Activated CD4-positive, alpha-beta T cell treated with anti-CD3 and anti-CD28 coated beads, Interleukin-2, Interleukin-4, amounts not matched to agents 100 ng/mL and 50 ng/mL, durations not matched to agents 16 hours and 8 hours (primary cell): Measurements from ENCODE around the gene AP2A2.
"Not testable (repeated sequence)": the region's sequence is repeated elsewhere in the genome, so short reads cannot be mapped to it uniquely, and the experiment has no call there.

Source experiments
- DNase-seq: peaks from one replicate; pipeline ENCODE4 v3.0.0-alpha.2; 2020; ENCODE audit warnings: low spot score

AP2A2 gene

DNA sequence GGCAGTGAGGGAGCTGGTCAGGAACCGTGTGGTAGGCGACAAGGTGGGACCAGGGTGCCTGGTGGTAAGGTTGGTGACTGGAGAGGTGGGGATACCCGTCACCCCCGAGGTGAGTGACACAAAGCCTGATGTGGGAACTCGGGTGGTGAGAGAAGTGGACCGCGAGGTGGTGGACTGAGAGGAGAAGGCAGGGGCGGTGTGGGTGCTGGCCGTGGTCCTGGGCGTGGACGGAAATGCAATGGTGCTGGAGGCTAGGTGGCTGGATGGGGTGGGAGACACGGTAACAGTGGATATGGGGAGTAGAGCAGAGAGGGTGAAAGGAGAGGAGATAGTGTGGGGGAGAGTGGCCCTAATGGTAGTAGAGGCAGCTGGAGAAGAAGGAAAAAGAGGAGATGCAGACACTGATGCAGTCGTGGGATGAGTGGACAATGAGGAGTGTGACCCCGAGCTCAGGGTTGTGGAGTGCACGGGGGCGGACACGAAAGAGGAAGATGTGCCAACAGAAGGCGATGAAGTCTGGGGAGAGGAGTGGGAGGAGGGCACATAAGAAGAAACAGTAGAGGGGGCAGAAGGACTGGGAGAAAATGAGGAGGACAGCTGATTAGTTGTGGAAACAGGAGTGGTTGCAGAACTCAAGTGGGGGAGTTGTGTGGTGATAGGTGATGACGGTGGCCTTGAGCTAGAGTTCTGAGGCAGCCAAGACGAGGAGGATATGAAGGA, 90.3 kb downstream of the AP2A2 start:
- DNase-seq: no peak

DNA sequence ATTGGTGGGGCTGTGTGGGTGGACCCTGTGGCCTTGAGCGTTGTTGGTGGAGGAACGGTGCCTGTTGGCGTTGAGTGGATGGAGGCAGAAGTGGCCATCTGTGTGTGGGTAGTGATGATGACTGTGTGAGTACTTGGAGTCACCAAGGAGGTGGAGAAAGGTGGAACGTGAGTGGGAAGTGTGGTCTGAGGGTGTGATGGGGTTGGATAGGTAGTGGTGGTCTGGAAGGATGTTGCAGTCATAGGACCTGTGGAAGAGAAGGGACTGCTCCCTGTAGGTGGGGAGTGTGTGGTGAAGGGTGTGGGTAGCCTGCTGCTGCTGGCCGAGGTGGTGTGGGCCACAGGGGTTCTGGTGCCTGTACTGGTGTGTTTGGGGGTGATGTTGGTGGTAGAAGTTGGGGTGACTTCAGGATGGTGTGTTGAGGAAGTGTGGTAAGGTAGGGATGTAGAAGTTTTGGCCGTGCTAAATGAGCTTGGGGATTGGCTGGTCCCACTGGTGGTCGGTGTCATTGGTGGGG, 91.0 kb downstream of the AP2A2 start:
- not testable (repeated sequence) for DNase-seq

DNA sequence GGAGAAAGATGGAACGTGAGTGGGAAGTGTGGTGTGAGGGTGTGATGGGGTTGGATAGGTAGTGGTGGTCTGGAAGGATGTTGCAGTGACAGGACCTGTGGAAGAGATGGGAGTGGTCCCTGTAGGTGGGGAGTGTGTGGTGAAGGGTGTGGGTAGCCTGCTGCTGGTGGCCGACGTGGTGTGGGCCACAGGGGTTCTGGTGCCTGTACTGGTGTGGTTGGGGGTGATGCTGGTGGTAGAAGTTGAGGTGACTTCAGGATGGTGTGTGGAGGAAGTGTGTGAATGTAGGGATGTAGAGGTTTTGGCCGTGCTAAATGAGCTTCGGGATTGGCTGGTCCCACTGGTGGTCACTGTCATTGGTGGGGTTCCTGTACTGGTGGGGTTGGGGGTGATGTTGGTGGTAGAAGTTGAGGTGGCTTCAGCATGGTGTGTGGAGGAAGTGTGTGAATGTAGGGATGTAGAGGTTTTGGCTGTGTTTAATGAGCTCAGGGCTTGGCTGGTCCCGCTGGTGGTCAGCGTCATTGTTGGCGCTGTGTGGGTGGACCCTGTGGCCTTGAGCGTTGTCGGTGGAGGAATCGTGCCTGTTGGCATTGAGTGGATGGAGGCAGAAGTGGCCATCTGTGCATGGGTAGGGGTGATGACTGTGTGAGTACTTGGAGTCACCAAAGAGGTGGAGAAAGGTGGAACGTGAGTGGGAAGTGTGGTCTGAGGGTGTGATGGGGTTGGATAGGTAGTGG, 91.8 kb downstream of the AP2A2 start:
- DNase-seq: no peak

DNA sequence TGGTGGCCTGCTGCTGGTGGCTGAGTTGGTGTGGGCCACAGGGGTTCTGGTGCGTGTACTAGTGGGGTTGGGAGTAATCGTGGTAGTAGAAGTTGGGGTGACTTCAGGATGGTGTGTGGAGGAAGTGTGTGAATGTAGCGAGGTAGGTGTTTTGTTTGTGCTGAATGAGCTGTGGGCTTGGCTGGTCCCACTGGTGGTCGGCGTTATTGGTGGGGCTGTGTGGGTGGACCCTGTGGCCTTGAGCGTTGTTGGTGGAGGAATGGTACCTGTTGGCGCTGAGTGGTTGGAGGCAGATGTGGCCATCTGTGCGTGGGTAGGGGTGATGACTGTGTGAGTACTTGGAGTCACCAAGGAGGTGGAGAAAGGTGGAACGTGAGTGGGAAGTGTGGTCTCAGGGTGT, 92.4 kb downstream of the AP2A2 start:
- DNase-seq: no peak

DNA sequence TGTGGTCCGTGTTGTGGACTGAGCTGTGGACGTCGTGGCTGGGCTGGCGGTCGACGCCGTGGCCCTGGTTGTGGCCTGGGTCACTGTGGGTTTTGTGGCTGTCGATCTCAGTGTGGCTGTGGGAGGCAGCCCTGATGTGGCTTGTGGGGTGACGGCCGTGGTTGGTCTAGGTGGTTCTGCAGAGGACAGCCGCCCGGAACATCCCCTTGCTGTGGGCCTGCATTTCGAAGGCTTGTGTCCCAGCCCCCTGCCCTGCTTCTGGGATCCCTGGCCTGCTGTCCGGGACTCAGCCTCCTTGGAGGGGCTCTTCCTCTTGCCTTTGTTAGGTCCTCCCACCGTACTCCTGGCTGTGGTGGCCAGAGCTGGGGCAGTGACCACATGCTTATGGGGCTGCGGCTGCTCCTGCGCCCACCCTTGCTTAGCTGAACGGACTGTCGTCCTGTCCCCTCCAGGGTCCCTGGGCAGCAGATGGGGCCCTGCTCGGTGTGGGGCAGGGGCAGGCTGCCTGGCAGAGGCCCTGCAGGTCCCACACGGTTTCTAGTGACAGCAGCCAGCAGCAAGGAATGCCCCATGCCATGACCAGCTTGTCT, 93.7 kb downstream of the AP2A2 start:
- DNase-seq: no peak

DNA sequence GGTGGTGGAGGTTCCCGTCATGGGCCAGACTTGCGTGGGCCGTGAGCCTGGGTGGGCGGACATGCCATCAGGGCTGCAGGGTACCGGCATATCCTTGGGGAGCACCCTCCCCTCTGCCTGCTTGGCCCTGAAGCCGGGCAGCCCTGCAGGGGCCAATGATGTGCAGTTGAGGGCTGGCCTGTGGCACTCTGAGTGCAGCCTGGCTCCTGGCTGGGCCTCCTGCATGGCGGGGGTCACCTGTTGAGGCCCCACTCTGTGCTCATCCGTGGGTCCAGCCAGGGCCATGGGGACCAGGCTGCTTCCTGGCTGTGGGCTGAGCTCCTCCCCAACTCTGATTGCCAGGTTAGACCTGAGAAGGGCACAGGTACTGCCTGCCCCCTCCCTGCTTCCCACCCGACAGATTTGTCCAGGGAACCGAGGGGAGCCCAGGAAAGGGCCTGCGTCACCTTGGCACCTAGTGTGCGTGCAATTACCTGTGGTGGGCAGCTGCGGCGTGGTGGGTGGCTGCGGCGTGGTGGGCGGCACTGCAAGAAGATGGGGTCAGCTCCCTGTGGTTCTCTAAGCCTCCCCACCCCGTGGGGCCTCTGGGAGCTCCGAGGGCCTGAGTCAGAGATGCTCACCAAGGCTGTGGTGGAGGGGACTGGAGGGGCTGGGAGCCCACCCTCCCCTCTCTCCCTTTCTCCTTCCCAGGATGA, 94.7 kb downstream of the AP2A2 start:
- no peak for DNase-seq

DNA sequence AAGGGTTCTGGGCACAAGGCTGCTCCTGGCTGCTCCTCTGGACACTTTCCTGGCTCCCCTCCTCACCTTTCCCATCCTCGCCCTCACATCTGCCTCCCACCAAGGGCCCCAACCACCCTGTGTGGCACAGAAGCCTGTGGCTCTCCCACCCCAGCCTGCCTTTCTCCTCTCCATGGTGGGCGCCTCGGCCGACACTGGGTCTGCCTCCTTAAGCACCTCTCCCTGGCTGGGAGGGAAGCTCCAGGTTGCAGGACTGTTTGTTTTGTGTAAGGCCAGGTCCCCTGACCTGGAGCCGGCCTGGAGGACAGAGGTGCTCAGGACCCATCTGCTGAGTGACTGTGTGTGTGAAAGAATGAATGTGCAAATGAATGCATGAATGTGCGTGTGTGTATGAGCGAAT, 96.7 kb downstream of the AP2A2 start:
- no peak for DNase-seq

DNA sequence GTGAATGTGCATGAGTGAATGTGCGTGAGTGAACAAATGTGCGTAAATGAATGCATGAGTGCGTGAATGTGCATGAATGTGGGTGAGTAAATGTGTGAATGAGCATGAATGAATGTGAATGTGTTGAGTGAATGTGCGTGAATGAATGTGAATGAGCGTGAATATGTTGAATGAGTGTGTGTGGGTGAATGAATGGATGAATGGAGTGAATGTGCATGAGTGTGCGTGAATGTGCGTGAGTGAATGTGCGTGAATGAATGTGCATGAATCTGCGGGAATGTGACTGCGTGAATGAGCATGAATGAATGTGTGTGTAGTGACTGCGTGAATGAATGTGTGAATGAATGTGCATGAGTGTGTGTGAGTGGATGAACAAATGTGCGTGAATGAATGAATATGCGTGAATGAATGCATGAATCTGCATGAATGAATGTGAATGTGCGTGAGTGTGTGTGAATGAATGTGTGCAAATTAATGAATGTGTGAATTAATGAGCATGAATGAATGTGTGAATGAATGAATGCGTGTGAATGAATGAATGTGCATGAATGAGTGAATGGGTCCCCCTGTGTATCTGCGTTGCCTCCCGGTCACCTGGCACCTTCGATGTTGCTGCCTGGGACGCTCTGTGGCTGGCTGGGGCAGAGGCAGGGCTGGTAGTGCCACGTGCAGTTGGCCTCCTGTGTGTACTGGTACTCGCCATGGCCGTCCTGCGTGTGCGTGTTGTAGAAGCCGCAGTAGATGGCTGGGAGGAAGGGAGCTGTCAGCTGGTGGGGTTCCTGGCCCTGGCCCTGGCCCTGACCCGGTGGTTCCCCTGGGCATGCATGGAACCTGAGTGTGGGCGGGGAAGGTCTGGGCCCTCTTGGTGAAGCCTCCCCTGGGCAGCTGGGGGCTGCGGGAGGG, 97.5 kb downstream of the AP2A2 start:
- no peak for DNase-seq

DNA sequence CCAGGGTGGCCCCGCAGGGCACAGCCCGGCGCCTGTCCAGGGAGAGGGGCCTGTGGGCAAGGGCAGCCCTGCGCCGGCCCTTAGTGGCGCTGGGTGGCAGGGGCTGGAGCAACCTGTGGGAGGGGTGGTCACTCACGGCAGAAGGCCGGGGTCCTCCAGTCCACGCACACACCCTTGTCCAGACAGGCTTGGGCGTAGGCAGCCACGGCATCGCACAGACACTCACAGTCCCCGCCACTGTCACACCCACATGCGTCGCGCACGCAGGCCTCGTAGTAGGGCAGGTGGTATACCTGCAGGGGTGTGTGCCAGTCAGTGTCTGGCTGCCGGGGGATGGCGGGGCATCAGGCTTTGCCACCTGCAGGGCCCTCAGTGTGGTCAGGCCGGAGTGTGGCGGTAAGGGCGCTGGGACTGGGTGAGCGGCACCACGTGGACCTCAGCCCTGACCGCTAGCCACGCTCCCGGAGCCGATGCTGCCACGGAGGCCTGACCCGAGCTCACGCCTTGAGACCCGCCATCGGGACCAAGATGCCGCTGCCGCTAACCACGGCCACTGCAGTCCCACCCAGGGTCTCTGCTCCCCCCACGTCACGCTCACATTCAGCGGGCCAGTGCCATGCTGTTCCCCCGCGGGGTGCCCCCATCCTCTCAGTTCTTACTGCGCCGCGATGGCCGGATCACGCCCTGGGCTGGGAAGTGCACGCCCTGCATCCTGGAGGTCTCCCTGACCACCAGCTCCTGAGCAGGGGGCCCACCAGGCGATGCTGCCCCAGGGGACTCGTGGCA, 98.3 kb downstream of the AP2A2 start:
- no peak for DNase-seq

DNA sequence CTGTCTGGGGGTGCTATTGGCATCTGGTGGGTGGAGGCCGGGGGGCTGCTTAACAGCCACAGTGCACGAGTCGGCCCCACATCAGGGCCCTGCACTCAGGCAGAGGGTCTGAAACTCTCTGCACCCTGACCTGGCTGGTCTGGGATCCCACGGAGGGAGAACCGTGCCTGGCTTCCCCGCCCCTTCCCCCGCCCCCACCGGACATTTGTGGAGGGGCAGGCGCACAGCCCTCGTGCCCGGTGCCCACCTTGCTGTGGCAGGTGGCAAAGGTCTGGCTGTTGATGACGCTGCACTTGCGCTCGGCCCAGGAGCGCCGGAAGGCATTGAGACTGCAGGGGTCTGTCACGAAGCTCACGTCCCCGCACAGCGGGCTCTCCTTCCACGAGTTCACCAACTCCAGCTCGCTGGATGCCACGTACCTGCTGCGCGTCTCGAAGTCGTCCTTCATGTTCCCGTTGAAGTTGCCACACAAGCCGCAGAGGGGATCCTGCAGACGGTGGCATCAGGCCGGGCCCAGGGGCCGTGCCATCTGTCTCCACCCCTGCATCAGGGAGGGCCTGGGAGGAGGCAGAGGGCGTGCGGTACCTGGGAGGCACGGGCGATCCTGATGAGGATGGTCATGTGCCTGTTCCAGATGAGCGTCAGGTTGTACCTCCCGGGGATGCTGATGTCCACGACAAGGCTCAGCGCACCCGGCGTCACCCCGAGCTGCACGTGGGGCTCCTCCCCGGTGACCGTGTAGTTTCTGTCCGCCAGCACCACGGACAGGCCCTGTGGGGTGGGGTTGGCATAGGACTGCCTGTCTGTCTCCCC, 99.1 kb downstream of the AP2A2 start:
- DNase-seq: no peak

DNA sequence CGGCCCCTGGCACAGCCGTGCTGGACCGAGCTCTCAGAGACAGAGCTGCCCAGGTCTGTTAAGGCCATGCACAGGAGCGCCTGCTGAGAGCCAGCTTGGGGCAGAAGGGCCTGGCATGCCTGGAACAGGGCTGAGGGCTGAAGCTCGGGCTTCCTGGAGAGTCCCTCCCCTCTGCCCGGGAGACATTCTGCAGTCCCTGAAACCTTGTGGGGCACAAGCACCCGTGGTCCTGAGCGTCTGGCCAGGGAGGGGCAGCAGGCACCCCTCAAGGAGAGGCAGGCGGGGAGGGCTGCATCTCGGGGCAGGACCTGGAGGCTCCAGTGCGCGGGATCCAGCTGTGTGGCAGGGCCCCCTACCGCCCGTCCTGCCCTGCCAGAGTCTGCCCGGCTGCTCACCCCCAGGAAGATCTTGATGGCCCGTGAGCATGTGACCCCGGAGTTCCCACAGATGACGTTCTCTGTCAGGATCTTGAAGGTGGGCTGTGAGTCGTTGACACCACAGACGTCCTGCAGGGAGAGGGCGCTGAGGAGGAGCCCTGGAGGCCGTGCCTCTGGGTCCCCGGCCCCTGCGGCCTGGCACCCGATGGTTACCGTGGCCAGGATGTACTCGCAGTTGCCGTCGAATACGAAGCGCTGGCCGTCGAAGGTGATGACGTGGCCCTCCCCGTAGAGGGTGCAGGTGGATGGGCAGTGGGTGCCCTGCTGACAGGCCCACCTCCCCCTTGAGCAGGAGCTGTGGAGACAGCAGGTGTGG, 99.9 kb downstream of the AP2A2 start:
- DNase-seq: no peak

DNA sequence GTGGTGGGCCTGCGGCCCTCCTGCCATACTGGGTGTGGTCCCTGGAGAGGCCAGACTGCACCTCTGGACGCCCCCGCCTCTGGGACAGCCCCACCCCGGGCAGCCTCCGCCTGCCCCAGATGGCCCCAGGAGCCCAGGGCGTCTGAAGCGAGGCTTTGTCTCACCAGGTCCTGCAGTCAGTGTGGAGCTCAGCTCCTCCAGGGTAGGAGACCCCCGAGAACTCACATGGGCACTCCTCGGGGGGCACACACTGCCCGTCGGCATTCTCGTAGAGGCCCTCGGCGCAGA, 100.4 kb downstream of the AP2A2 start:
- DNase-seq: no peak

DNA sequence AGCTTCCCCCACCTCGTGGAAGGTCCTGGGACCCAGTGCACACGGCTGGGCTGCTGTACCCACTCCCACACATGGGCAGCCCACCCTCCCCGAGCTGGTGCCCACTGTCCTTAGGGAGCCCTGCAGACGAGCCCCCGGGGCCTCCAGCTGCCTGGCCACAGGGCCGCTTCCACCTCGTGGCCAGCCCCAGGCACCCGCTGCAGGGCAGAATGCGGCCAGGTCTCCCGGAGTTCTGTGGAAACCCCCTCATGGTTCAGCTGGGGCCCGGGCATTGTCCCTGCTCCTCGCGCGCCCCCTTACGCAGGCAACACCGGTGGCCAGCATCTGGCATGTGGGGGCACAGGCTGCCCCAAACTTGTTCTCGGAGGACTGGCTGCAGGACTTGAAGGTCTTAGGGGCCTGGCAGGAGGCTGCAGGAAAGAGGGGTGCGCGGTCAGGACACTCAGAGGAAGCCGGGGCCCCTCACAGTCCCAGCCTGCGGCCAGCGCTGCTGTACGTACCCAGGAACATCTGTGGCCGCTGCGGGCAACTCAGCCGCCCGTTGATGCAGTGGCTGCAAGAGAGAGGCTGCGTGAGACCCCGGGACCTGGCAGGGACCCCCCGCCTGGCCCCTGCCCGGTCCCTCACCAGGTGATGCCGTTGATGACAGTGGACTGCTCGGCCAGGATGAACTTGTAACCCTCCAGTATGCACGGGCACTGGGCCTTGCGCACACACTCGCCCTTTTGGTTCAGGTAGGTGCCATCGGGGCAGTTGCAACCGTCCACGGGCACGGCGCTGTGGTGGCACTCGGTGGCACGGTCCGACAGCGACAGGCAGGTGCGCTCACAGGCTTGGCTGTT, 101.2 kb downstream of the AP2A2 start:
- no peak for DNase-seq

DNA sequence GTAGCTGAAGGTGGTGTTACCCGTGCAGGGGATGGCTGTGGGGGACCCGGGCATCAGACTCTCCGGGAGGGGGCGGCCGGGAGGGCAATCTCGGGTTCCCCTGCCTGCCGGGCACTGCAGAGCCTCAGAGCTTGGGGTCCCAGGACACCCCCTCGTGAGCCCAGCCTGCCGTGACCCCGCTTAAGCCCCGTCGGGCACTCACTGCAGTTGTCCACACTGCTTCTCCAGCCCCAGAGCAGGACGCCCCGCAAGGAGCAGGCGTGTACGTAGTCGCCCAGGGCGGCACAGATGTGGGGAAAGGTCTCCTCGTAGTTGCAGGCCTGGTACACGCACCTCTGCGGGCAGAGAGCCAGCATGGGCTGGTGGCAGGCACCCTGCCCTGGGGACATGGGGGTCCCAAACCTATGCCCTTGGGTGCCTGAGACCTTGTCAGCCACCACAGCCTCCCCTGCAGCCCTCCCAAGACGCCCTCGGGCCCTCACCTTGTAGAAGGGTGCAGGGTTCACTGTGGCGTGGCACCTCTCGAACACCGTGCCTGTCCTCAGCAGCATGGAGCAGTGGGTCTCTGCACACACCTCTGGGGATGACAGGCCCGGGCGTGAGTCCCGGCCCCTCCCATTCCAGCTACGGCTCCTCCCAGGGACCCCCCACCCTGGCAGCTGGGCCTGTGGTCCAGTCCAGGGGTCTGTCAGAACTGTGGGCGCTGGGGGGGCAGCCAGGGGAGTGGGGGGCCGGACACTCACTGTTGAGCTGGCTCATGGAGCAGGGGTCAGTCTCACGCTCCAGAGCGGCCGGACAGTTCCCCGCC, 102.0 kb downstream of the AP2A2 start:
- no peak for DNase-seq

DNA sequence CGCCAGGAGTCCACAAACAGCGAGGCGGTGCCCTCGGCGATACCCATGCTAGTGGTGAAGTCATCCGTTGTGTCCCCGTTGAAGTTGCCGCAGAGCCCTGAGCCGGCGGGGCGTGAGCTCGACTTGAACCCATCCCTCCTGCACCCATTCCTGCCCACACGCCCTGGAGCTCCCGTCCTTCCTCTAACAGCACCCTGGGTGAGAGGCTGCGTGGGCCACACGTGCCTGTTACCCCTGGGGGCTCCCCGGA, 102.5 kb downstream of the AP2A2 start:
- no peak for DNase-seq

DNA sequence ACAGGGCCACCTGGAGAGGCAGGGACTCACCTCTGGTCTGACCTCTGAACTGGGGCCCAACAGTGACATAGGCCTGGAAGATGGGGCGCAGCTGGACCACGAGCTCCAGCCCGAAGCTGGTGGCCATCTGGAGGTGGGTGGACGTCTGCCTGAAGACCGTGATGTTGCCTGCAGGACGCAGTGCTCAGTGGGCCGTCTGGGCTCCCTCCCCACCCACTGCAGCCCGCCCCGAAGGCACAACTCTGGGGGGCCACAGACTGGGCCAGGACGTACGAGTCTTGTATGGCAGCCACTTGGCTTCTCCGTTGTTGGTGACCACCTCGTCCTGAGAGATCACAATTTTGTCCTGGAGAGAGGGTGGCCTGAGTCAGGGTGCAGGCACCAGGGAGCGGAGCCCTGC, 102.9 kb downstream of the AP2A2 start:
- no peak for DNase-seq

DNA sequence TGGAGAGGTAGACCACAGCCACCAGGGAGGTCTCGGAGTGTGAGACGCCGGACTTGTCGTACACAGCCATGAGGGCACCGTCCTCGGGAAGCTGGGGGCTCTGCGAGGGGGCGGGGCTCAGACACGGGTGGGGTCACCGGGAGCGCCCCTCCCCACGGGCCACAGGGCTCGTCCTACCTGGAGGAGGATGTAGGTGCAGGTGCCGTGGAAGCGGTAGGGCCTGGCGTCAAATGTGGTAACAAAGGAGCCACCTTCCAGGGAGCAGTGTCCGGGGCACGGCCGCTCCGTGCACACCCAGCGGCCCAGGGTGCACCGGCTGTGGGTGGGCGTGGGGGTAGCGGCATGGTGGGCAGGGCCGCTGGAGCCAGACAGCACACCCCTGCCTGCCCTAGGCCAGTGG, 103.4 kb downstream of the AP2A2 start:
- no peak for DNase-seq

DNA sequence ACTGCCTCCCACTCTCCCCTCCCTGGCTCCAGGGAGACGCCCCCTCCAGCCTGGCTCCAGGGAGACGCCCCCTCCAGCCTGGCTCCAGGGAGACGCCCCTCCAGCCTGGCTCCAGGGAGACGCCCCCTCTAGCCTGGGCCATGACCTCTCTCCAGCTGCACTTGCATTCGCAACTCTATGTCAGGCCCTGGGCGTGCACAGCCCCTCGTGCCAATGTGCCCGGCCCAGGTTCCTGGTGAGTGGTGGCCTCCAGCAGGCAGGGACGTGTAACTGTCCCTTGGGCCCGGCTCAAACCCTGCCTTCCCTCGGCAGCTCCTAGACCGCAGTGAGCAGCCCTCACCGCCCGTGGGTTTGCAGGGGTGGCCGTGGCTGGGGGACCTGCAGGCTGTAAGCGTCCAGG, 104.0 kb downstream of the AP2A2 start:
- no peak for DNase-seq
